GM12878 (cell line): ENCODE results near the gene ZDHHC3. TPM values are rescaled to one million over a fixed set of nuclear protein-coding genes. Genes with fewer than 3 reads are reported as not detected.

Experiments used
- ATAC-seq: fragments of 200-7000 bp; cut with Tn5 transposase; 3 replicates; pipeline ENCODE4 v1.9.1; 2020; ENCODE audit warnings: mild to moderate bottlenecking, moderate library complexity
- BruUV-seq: library from RNA; stranded (reverse); fragments of 400-500 nt; replicated peaks from 2 replicates; lab custom pipeline; 2021; lab: Mats Ljungman, UMichigan
- CTCF ChIA-PET: fragments of 300-600 bp; sonication (Branson Sonifier 250); formaldehyde crosslinking; extraction: SDS; loops from one replicate; lab custom pipeline; 2021; ENCODE audit warnings: inconsistent platforms; lab: Yijun Ruan, JAX
- POLR2A ChIA-PET: fragments of 350-600 bp; formaldehyde crosslinking; extraction: SDS; loops from one replicate; lab custom pipeline; 2021; ENCODE audit warnings: inconsistent platforms; lab: Charles Lee
- RAD21 ChIA-PET: fragments of 300-600 bp; sonication (Branson Sonifier 250); formaldehyde crosslinking; loops from one replicate; lab custom pipeline; 2023; ENCODE audit warnings: antibody characterized with exemption; ENCODE audit not compliant: unreplicated experiment; lab: Charles Lee
- SMC1A ChIA-PET: fragments of 300-600 bp; sonication (Branson Sonifier 250); formaldehyde crosslinking; loops from one replicate; lab custom pipeline; 2023; ENCODE audit not compliant: unreplicated experiment, uncharacterized antibody; lab: Charles Lee
- DNase-seq: peaks from one replicate; pipeline ENCODE4 v3.0.0-alpha.2; 2011; ENCODE audit warnings: low read depth, low spot score
- FAIRE-seq: peaks from 3 replicates; lab custom pipeline; 2011; peaks lifted over from hg19 to GRCh38; lab: Jason Lieb, UNC
- H2AFZ ChIP-seq: 2 replicates; pipeline ENCODE4 v1.6.0; 2011; ENCODE audit warnings: low read depth, low read length, control low read depth; ENCODE audit not compliant: control insufficient read depth
- H3K27ac ChIP-seq: 2 replicates; pipeline ENCODE4 v1.5.1; 2011; ENCODE audit warnings: control low read depth; ENCODE audit not compliant: control insufficient read depth, insufficient read depth
- H3K27me3 ChIP-seq, 2 experiments: replicated peaks in 1 of 2; 2 replicates each; pipeline versions ENCODE4 v1.6.0 to v1.6.1; 2011; ENCODE audit warnings: low read length in 1 of 2; ENCODE audit not compliant: control insufficient read depth in 2 of 2, insufficient read depth in 2 of 2
- H3K36me3 ChIP-seq, 2 experiments: 2 replicates each; pipeline ENCODE4 v1.5.1; 2011; ENCODE audit warnings: low read length in 1 of 2; ENCODE audit not compliant: control insufficient read depth in 2 of 2, insufficient read depth in 2 of 2
- H3K4me1 ChIP-seq: 2 replicates; pipeline ENCODE4 v1.6.1; 2011; ENCODE audit warnings: mild to moderate bottlenecking, low read length, moderate library complexity, mixed read lengths; ENCODE audit not compliant: control insufficient read depth, insufficient read depth
- H3K4me2 ChIP-seq: 2 replicates; pipeline ENCODE4 v1.6.0; 2011; ENCODE audit warnings: control low read depth; ENCODE audit not compliant: control insufficient read depth, insufficient read depth
- H3K4me3 ChIP-seq: fragments of 200-600 bp; sonication (generic); 2 replicates; pipeline ENCODE4 v1.5.1; 2016
- H3K79me2 ChIP-seq: 2 replicates; pipeline ENCODE4 v1.6.0; 2011; ENCODE audit warnings: low read length; ENCODE audit not compliant: control insufficient read depth, insufficient read depth
- H3K9ac ChIP-seq: 2 replicates; pipeline ENCODE4 v1.8.0; 2011; ENCODE audit warnings: low read length, control low read depth, mixed read lengths; ENCODE audit not compliant: control insufficient read depth, insufficient read depth
- H3K9me3 ChIP-seq: replicated peaks from 3 replicates; pipeline ENCODE4 v1.5.1; 2011; ENCODE audit warnings: mild to moderate bottlenecking, low read length; ENCODE audit not compliant: control insufficient read depth, insufficient read depth
- H4K20me1 ChIP-seq: 2 replicates; pipeline ENCODE4 v1.6.0; 2011; ENCODE audit not compliant: control insufficient read depth, insufficient read depth
- BCL11A ChIP-seq: IDR thresholded peaks from 2 replicates; pipeline ENCODE4 v1.6.1; 2011; ENCODE audit warnings: low read depth, low read length
- BCLAF1 ChIP-seq: fragments of 450-650 bp; IDR thresholded peaks from 2 replicates; pipeline ENCODE4 v1.6.1; 2017; ENCODE audit warnings: antibody characterized with exemption, mild to moderate bottlenecking, moderate library complexity
- KAT2A ChIP-seq: conservative IDR thresholded peaks from 2 replicates; pipeline ENCODE4 v1.6.1; 2011; ENCODE audit warnings: low read depth, low read length; ENCODE audit not compliant: control insufficient read depth
- NKRF ChIP-seq: fragments of 450-650 bp; conservative IDR thresholded peaks from 2 replicates; pipeline ENCODE4 v1.6.1; 2017; ENCODE audit warnings: mild to moderate bottlenecking, moderate library complexity
- PAX8 ChIP-seq: fragments of 450-650 bp; IDR thresholded peaks from 2 replicates; pipeline ENCODE4 v1.6.1; 2017; ENCODE audit warnings: mild to moderate bottlenecking, moderate library complexity
- SIN3A ChIP-seq: IDR thresholded peaks from 2 replicates; pipeline ENCODE4 v1.6.1; 2012; ENCODE audit warnings: low read depth, low read length, improper control_type of control experiment
- TBL1XR1 ChIP-seq: IDR thresholded peaks from 2 replicates; pipeline ENCODE4 v1.6.1; 2012; ENCODE audit warnings: low read depth, low read length, improper control_type of control experiment
- YBX1 ChIP-seq: fragments of 450-650 bp; IDR thresholded peaks from 2 replicates; pipeline ENCODE4 v1.6.1; 2016; ENCODE audit warnings: antibody characterized with exemption
- ZSCAN29 ChIP-seq: fragments of 450-650 bp; IDR thresholded peaks from 2 replicates; pipeline ENCODE4 v1.6.1; 2017; ENCODE audit warnings: mild to moderate bottlenecking, moderate library complexity
- WGBS: methylation state at CpG from one replicate; pipeline ENCODE4 v1.1.6; 2016; ENCODE audit warnings: low lambda C conversion rate; ENCODE audit not compliant: insufficient replicate concordance, insufficient coverage; ENCODE audit errors: missing lambda C conversion rate; 5-methylcytosine and 5-hydroxymethylcytosine counted together
- in situ Hi-C: fragments of 300-500 bp; cut with MboI; formaldehyde crosslinking; loops from 9 replicates; pipeline ENCODE4 v1.14.3; 2018; ENCODE audit warnings: mixed read lengths
- intact Hi-C: fragments of 100-400 bp; cut with micrococcal nuclease; formaldehyde crosslinking; loops from one replicate; pipeline ENCODE4 v1.14.2; 2022; ENCODE audit not compliant: unreplicated experiment
- polyA plus RNA-seq, 11 experiments: library from polyadenylated mRNA; depleted of rRNA in 4 of 11; unstranded in 6 of 11; stranded (reverse) in 5 of 11; fragments of >200 nt; fragmentation: Nextera tagmentation in 4 of 11; fragmentation: Illumina TruSeq in 1 of 11; extraction: Ambion mirVana in 4 of 11; extraction: Trizol in 1 of 11; gene quantifications; 1 replicate in 1 of 11; 2 replicates in 10 of 11; pipeline versions ENCODE4 v1.2.1 to v1.2.3, GENCODE V29; 2011 to 2016; ENCODE audit warnings: inconsistent platforms in 2 of 11, missing spikeins in 2 of 11, low read depth in 1 of 11
- total RNA-seq, 4 experiments: library from RNA; depleted of rRNA in 3 of 4; stranded (reverse); fragments of >200 nt in 3 of 4; fragmentation: Illumina TruSeq in 1 of 4; extraction: Trizol in 1 of 4; gene quantifications; 2 replicates each; pipeline versions ENCODE4 v1.2.1 to v1.2.3, GENCODE V29; 2013 to 2021

The ZDHHC3 gene
- total and polyA plus RNA-seq, 10 of the 15 experiments (the other 5 are each of a cell fraction or from before 2014, with no cell fraction given): 6.8 to 79.1 (median 40.8) TPM

- BruUV-seq: no TSS peak
These were observed 21.7 kb downstream of the ZDHHC3 start for GRCh38 chr3:44954304-44954703.

More at GRCh38 chr3:44954304-44954703, 21.7 kb downstream of the ZDHHC3 start:
- CTCF ChIA-PET: interaction anchor here (0.7 kb wide), 1 partner anchor 19 kb away, joined by 3 read pairs; no protein-coding TSS in a partner anchor
- H3K4me3 ChIP-seq: no peak overlapping the region
- in situ Hi-C loops (no loop called here), intact Hi-C loops (no loop called here)
- WGBS: 67% methylated on average over 5 of the region's 5 CpGs
- H3K27ac ChIP-seq: no peak overlapping the region
- no peak for FAIRE-seq
- ATAC-seq: no peak
- no peaks in the 10 kb centered on the region; the same call in 1 of the 2 replicates for H3K79me2 ChIP-seq
- RAD21 ChIA-PET: interaction anchor here (3.4 kb wide), 1 partner anchor 29 kb away, joined by 18 read pairs; no protein-coding TSS in a partner anchor
- no peaks in the 10 kb centered on the region for H4K20me1 ChIP-seq
- H3K9ac ChIP-seq: no peak overlapping the region
- no peaks in the 10 kb centered on the region for H3K9me3 ChIP-seq
- peaks cover 8% of the 10 kb centered on the region for H3K4me1 ChIP-seq
- no peak overlapping the region for H3K4me2 ChIP-seq
- H3K36me3 ChIP-seq: peaks cover 7 to 9% of the 10 kb centered on the region in 2 experiments; a peak in 3 of 4 replicates
- POLR2A ChIA-PET: no interaction called here
- H3K27me3 ChIP-seq: no peaks in the 10 kb centered on the region
- SMC1A ChIA-PET: no interaction called here
- no peak overlapping the region for H2AFZ ChIP-seq
- TF ChIP-seq PAX8 (no peak), KAT2A (no peak), TBL1XR1 (no peak), SIN3A (no peak), BCLAF1 (no peak), YBX1 (no peak), BCL11A (no peak), ZSCAN29 (no peak), NKRF (no peak)
- no peak for DNase-seq
